ENCODE measurements around the gene TNIP2. TPM values are rescaled to one million over a fixed set of nuclear protein-coding genes. Genes with fewer than 3 reads are reported as not detected.

The TNIP2 gene
- total and polyA plus RNA-seq, 2 of the 8 experiments (the other 6 are each of a cell fraction or from before 2014, with no cell fraction given): 23.7 to 37.7 TPM

GRCh38 chr4:2762048-2762447 lies 5.9 kb upstream of the TNIP2 start:
- H2BK20ac ChIP-seq (ENCODE audit: low read length): no peak overlapping the region
- ChIA-PET CTCF (ENCODE audit: partially characterized antibody) (interaction anchor here (0.6 to 1.8 kb wide), 8 partner anchors 9 to 194 kb away, joined by 3 to 6 read pairs (median 3); no protein-coding TSS in a partner anchor), POLR2A (ENCODE audit: partially characterized antibody) (interaction anchor here (1.0 to 6.7 kb wide), 8 partner anchors 16 to 181 kb away, joined by 3 to 29 read pairs (median 4); no protein-coding TSS in a partner anchor)
- DNase-seq (ENCODE audit: low read depth in 1 of 2, low spot score in 2 of 2) (no peak), FAIRE-seq (no peak)
- no peak overlapping the region for H3K23ac ChIP-seq (ENCODE audit: insufficient read length)
- no peaks in the 10 kb centered on the region for H3K9me3 ChIP-seq (ENCODE audit: insufficient read depth in 2 of 2, low read depth in 1 of 2, low read length in 1 of 2)
- H2BK120ac ChIP-seq (replicated peaks; ENCODE audit: low read depth, low read length): no peak overlapping the region
- H3K79me1 ChIP-seq (ENCODE audit: low read depth, low read length): no peaks in the 10 kb centered on the region
- H4K5ac ChIP-seq (ENCODE audit: insufficient read length, low read depth, low read length): no peak overlapping the region
- WGBS, 2 experiments (ENCODE audit: extremely low coverage in 1 of 2, insufficient coverage in 1 of 2, insufficient read length in 1 of 2, insufficient replicate concordance in 2 of 2, low coverage in 1 of 2, low lambda C conversion rate in 2 of 2, missing lambda C conversion rate in 1 of 2): 82% methylated on average over 5 of the region's 5 CpGs; no CpG with 5 or more reads in 1 of the 2 experiments
- H3K14ac ChIP-seq (ENCODE audit: insufficient read length): no peak overlapping the region
- H2BK12ac ChIP-seq (ENCODE audit: low read depth, low read length): 0 out of 2 replicates have a peak overlapping the region, but pooled peaks have one; percentile 35
- H4K91ac ChIP-seq (replicated peaks; ENCODE audit: insufficient read length, low read length): peak overlapping the region; percentile 3
- no peak overlapping the region for H3K18ac ChIP-seq (ENCODE audit: extremely low read depth, low read length)
- H3K79me2 ChIP-seq (ENCODE audit: control insufficient read depth in 1 of 2, insufficient read depth in 2 of 2, low read length in 2 of 2): no peaks in the 10 kb centered on the region
- no peak overlapping the region for H2BK5ac ChIP-seq (ENCODE audit: low read depth, low read length)
- no peak overlapping the region for H3K4ac ChIP-seq (replicated peaks; ENCODE audit: insufficient read length, low read depth, low read length)
- no peaks in the 10 kb centered on the region; the same call in 1 of the 2 replicates for H3K23me2 ChIP-seq (ENCODE audit: low read depth, low read length)
- no peak overlapping the region for H3K56ac ChIP-seq (replicated peaks; ENCODE audit: insufficient read length, low read depth, low read length)
- 0 out of 2 replicates have a peak overlapping the region, but pooled peaks have one; percentile 25 for H2BK15ac ChIP-seq (ENCODE audit: low read length)
- H2AFZ ChIP-seq (ENCODE audit: low read length): no peak overlapping the region
- no peak overlapping the region for H2AK5ac ChIP-seq (ENCODE audit: low read depth, low read length)
- no peaks in the 10 kb centered on the region for H3K36me3 ChIP-seq (ENCODE audit: control insufficient read depth in 2 of 4, insufficient read depth in 4 of 4, low read length in 3 of 4)
- no peaks in the 10 kb centered on the region for H4K20me1 ChIP-seq (replicated peaks in 1 of 2; ENCODE audit: control insufficient read depth in 1 of 2, insufficient read depth in 2 of 2, low read length in 2 of 2)
- no peak overlapping the region for H4K8ac ChIP-seq (ENCODE audit: extremely low read depth, insufficient read depth, low read length)
- peaks cover 0 to 2% (median under 1%) of the 10 kb centered on the region in 4 experiments; a peak in 1 of 7 replicates for H3K27me3 ChIP-seq (replicated peaks in 1 of 4; ENCODE audit: control insufficient read depth in 3 of 4, extremely low read depth in 1 of 4, insufficient read depth in 3 of 4, low read length in 3 of 4)
- H3K4me2 ChIP-seq (ENCODE audit: insufficient read depth in 1 of 2, low read depth in 2 of 2, low read length in 2 of 2): no peak overlapping the region
- H3K27ac ChIP-seq (ENCODE audit: low read depth, low read length): no peak overlapping the region
- H3K4me1 ChIP-seq (replicated peaks in 1 of 4; ENCODE audit: control insufficient read depth in 3 of 4, insufficient read depth in 4 of 4, low read length in 3 of 4): no peaks in the 10 kb centered on the region; a peak in 2 of 7 replicates
- H3K4me3 ChIP-seq (ENCODE audit: extremely low read depth in 1 of 4, insufficient read depth in 2 of 4, low read depth in 3 of 4, low read length in 4 of 4): no peak overlapping the region
- no peak overlapping the region for H3K9ac ChIP-seq (replicated peaks in 1 of 4; ENCODE audit: extremely low read depth in 1 of 4, low read depth in 3 of 4, low read length in 3 of 4)
- TF ChIP-seq EZH2 (IDR thresholded peaks at IDR 0.05; ENCODE audit: low read depth, low read length, severe bottlenecking): no peak
- TF ChIP-seq YY1 (IDR thresholded peaks at IDR 0.05; ENCODE audit: low read depth, low read length): no peak
- no peak for TF ChIP-seq RXRA (IDR thresholded peaks at IDR 0.05; ENCODE audit: insufficient read depth, low read depth, low read length)
- no peak for TF ChIP-seq SP1 (IDR thresholded peaks at IDR 0.05; ENCODE audit: low read depth, low read length)
- TF ChIP-seq RNF2 (IDR thresholded peaks at IDR 0.05; ENCODE audit: borderline replicate concordance, low read depth, low read length, missing control alignments, poor library complexity, severe bottlenecking): no peak
- TF ChIP-seq NRF1 (IDR thresholded peaks at IDR 0.05; ENCODE audit: low read depth, low read length): no peak
- no peak for TF ChIP-seq KDM5A (IDR thresholded peaks at IDR 0.05; ENCODE audit: low read length)
- no peak for TF ChIP-seq MAFK (IDR thresholded peaks at IDR 0.05; ENCODE audit: low read depth, low read length)
- no peak for TF ChIP-seq TAF7 (optimal IDR thresholded peaks at IDR 0.05; ENCODE audit: borderline replicate concordance, low read depth, low read length)
- TF ChIP-seq POLR2A (IDR thresholded peaks at IDR 0.05; ENCODE audit: control extremely low read depth in 1 of 2, low read depth in 2 of 2, low read length in 2 of 2): no peak
- no peak for TF ChIP-seq SRF (IDR thresholded peaks at IDR 0.05; ENCODE audit: low read depth, low read length)
- TF ChIP-seq CBX8 (IDR thresholded peaks at IDR 0.05; ENCODE audit: borderline replicate concordance, low read depth, low read length): no peak
